MV-4-11 (cell line): Measurements from ENCODE around the gene DUSP3.

ENCODE experiments used
- DNase-seq: peaks from one replicate; lab custom pipeline; 2025; lab: John Stamatoyannopoulos, UW

DUSP3 gene

GRCh38 chr17:43768943-43769342 is 9.8 kb downstream of the DUSP3 start:
- no peak for DNase-seq

GRCh38 chr17:43768382-43768781 is 10.4 kb downstream of the DUSP3 start:
- DNase-seq = peak; percentile 99

- DNase-seq = no peak
Observed at GRCh38 chr17:43767713-43768059, 11.1 kb downstream of the DUSP3 start.

GRCh38 chr17:43767053-43767712 is 11.6 kb downstream of the DUSP3 start:
- DNase-seq = peak; percentile 28

- peak; percentile 39 for DNase-seq
Observed at GRCh38 chr17:43766413-43767052, 12.2 kb downstream of the DUSP3 start.

GRCh38 chr17:43760254-43760852 is 18.4 kb downstream of the DUSP3 start:
- peak; percentile 77 for DNase-seq

- no peak for DNase-seq
Observed at GRCh38 chr17:43759836-43760235, 18.9 kb downstream of the DUSP3 start.

GRCh38 chr17:43758497-43759174 is 20.1 kb downstream of the DUSP3 start, which contains the start of gene SOST:
Gene SOST, minus strand, starts transcription at chr17:43758791. Its CDS starts 50 bp downstream, at chr17:43758741.
- DNase-seq = no peak

- no peak for DNase-seq
Observed at GRCh38 chr17:43758086-43758485, 20.7 kb downstream of the DUSP3 start.

GRCh38 chr17:43757171-43757660 is 21.6 kb downstream of the DUSP3 start:
- no peak for DNase-seq

- no peak for DNase-seq
Observed at GRCh38 chr17:43756201-43756600, 22.6 kb downstream of the DUSP3 start.

GRCh38 chr17:43755389-43755875 is 23.3 kb downstream of the DUSP3 start:
- DNase-seq = no peak

GRCh38 chr17:43754947-43755346 is 23.8 kb downstream of the DUSP3 start:
- no peak for DNase-seq

GRCh38 chr17:43753493-43754129 is 25.2 kb downstream of the DUSP3 start:
- DNase-seq = peak; percentile 58

GRCh38 chr17:43750153-43750552 is 28.6 kb downstream of the DUSP3 start:
- no peak for DNase-seq

- no peak for DNase-seq
Observed at GRCh38 chr17:43745541-43745940, 33.2 kb downstream of the DUSP3 start.

GRCh38 chr17:43741636-43742035 is 37.1 kb downstream of the DUSP3 start:
- DNase-seq = peak; percentile 83

GRCh38 chr17:43740541-43740940 is 38.2 kb downstream of the DUSP3 start:
- DNase-seq = no peak

- DNase-seq = no peak
Observed at GRCh38 chr17:43737722-43738121, 41.1 kb downstream of the DUSP3 start.

GRCh38 chr17:43736389-43736788 is 42.4 kb downstream of the DUSP3 start:
- no peak for DNase-seq

- DNase-seq = peak; percentile 8
Observed at GRCh38 chr17:43734376-43734775, 44.4 kb downstream of the DUSP3 start.

GRCh38 chr17:43733956-43734355 is 44.8 kb downstream of the DUSP3 start:
- DNase-seq = no peak
